Sigmoid colon (tissue), 7 donors: ENCODE data around the gene TBL1XR1. TPM values are rescaled to one million over a fixed set of nuclear protein-coding genes. Genes with fewer than 3 reads are reported as not detected.

Source experiments
- DNase-seq: peaks from one replicate; pipeline ENCODE4 v3.0.0-alpha.2; 2019
- H3K27ac ChIP-seq, 4 donors: fragments of 200-600 bp; sonication (generic); one replicate each; pipeline ENCODE4 v1.5.1; 2016 to 2019; ENCODE audit warnings: mild to moderate bottlenecking in 1 of 4
- H3K27me3 ChIP-seq, 3 donors: fragments of 200-600 bp; sonication (generic); one replicate each; pipeline ENCODE4 v1.5.1; 2019; ENCODE audit warnings: mild to moderate bottlenecking in 1 of 3
- H3K36me3 ChIP-seq, 4 donors: fragments of 200-600 bp; sonication (generic); one replicate each; pipeline ENCODE4 v1.5.1; 2016 to 2019
- H3K4me1 ChIP-seq, 4 donors: fragments of 200-600 bp; sonication (generic); one replicate each; pipeline ENCODE4 v1.5.1; 2017 to 2019
- H3K4me3 ChIP-seq, 4 donors: fragments of 200-600 bp; sonication (generic); one replicate each; pipeline ENCODE4 v1.5.1; 2017 to 2019; ENCODE audit warnings: mild to moderate bottlenecking in 2 of 4, moderate library complexity in 1 of 4
- H3K9me3 ChIP-seq, 4 donors: fragments of 200-600 bp in 3 of 4; sonication (generic) in 3 of 4; one replicate each; pipeline versions ENCODE4 v1.5.1 to v1.6.1; 2013 to 2019
- EP300 ChIP-seq, 4 donors: sonication (generic); formaldehyde crosslinking; IDR thresholded peaks; one replicate each; pipeline ENCODE4 v1.6.1; 2017; ENCODE audit warnings: antibody characterized with exemption in 4 of 4
- POLR2A ChIP-seq, 2 donors: fragments of 450-650 bp; IDR thresholded peaks; one replicate each; pipeline ENCODE4 v1.6.1; 2016; ENCODE audit warnings: antibody characterized with exemption in 2 of 2, mild to moderate bottlenecking in 2 of 2, moderate library complexity in 2 of 2
- POLR2AphosphoS5 ChIP-seq, 4 donors: sonication (generic); formaldehyde crosslinking; IDR thresholded peaks; one replicate each; pipeline ENCODE4 v1.6.1; 2017; ENCODE audit warnings: antibody characterized with exemption in 4 of 4
- WGBS, 2 donors: extraction: QIAGEN DNeasy Blood & Tissue Kit; methylation state at CpG; one replicate each; pipeline ENCODE4 v1.1.7; 2013; 5-methylcytosine and 5-hydroxymethylcytosine counted together
- intact Hi-C: fragments of 100-400 bp; cut with DNase I; formaldehyde crosslinking; loops from one replicate; pipeline ENCODE4 v1.15.1; 2023
- polyA plus RNA-seq, 3 donors: library from polyadenylated mRNA; stranded (reverse); fragments of 200-250 nt; gene quantifications; one replicate each; pipeline ENCODE4 v1.2.3, GENCODE V29; 2013
- total RNA-seq, 4 donors: library from RNA; depleted of rRNA; stranded (reverse); fragments of >200 nt; gene quantifications; one replicate each; pipeline ENCODE4 v1.1.0, GENCODE V29; 2016
- TF ChIP-seq, protein P1 (sequence below), 4 experiments: fragments of 450-650 bp in 3 of 4; fragments of 200-600 bp in 1 of 4; IDR thresholded peaks; one replicate each; pipeline ENCODE4 v1.5.1; 2016 to 2019; ENCODE audit warnings: antibody characterized with exemption in 4 of 4, mild to moderate bottlenecking in 3 of 4, moderate library complexity in 2 of 4
- donor health status: healthy with polysubstance abuse.
- donor health status: Bipolar disorder and iron deficiency.
- donor health status: healthy.

The TBL1XR1 gene
- total and polyA plus RNA-seq, 7 donors: 20.4 to 131 (median 88.9) TPM

DNA sequence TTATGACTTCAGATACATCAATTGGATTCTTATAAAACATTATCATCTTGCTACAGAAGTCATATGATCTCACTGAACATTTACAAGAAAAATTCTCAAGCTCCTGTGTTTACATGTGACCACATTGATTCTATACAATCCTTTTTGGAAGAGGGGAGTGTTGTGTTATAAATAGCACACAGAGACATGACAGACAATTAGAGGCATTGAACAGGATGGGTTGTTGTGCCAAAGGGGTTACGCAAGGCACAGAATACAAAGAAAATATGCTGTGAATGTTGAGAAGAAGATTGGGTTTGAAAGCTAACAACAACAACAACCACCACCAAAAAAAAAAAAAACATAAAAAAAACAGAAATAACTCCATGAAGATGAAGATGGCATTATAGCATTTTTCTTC is 32.5 kb upstream of the TBL1XR1 start:
- Histone ChIP-seq H3K9me3 (no peaks in the 10 kb centered on the region), H3K4me3 (no peak overlapping the region), H3K36me3 (no peaks in the 10 kb centered on the region), H3K27me3 (no peaks in the 10 kb centered on the region), H3K27ac (no peak overlapping the region), H3K4me1 (no peaks in the 10 kb centered on the region)
- WGBS, 2 donors: 96 to 98% methylated on average over 1 of the region's 1 CpG
- intact Hi-C loops: no loop called here
- no peak for DNase-seq
- TF ChIP-seq, protein P1, sequence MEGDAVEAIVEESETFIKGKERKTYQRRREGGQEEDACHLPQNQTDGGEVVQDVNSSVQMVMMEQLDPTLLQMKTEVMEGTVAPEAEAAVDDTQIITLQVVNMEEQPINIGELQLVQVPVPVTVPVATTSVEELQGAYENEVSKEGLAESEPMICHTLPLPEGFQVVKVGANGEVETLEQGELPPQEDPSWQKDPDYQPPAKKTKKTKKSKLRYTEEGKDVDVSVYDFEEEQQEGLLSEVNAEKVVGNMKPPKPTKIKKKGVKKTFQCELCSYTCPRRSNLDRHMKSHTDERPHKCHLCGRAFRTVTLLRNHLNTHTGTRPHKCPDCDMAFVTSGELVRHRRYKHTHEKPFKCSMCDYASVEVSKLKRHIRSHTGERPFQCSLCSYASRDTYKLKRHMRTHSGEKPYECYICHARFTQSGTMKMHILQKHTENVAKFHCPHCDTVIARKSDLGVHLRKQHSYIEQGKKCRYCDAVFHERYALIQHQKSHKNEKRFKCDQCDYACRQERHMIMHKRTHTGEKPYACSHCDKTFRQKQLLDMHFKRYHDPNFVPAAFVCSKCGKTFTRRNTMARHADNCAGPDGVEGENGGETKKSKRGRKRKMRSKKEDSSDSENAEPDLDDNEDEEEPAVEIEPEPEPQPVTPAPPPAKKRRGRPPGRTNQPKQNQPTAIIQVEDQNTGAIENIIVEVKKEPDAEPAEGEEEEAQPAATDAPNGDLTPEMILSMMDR (IDR thresholded peaks at IDR 0.05): no peak
- TF ChIP-seq EP300 (IDR thresholded peaks at IDR 0.05) (no peak), POLR2AphosphoS5 (IDR thresholded peaks at IDR 0.05) (no peak), POLR2A (IDR thresholded peaks at IDR 0.05) (no peak)

DNA sequence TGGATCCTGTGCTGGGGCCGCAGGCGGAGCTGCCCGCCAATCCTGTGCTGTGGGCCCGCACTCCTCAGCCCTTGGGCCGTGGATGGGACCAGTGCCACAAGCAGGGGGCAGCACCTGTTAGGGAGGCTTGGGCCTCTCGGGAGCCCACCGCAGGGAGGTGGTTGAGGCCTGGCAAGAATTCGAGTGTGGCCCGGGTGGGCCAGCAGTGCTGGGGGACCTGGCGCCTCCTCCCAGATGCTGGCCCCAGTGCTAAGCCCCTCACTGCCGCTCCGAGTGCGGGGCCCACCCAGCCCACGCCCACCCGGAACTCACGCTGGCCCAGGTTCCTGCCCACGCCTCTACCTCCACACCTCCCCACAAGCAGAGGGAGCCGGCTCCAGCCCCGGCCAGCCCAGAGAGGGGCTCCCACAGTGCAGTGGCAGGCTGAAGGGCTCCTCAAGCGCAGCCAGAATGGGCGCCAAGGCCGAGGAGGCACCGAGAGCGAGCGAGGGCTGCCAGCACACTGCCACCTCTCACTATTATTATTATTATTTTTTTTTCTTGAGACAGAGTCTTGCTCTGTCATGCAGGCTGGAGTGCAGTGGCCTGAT is 31.4 kb upstream of the TBL1XR1 start:
- WGBS, 2 donors: 94 to 98% methylated on average over 25 of the region's 25 CpGs
- DNase-seq: no peak
- no peak overlapping the region for H3K4me3 ChIP-seq
- TF ChIP-seq, protein P1 (IDR thresholded peaks at IDR 0.05): no peak
- no peak for TF ChIP-seq POLR2A (IDR thresholded peaks at IDR 0.05)
- H3K4me1 ChIP-seq: no peaks in the 10 kb centered on the region
- H3K36me3 ChIP-seq: no peaks in the 10 kb centered on the region
- H3K27ac ChIP-seq: no peak overlapping the region
- intact Hi-C loops: no loop called here
- no peaks in the 10 kb centered on the region for H3K27me3 ChIP-seq
- H3K9me3 ChIP-seq: no peaks in the 10 kb centered on the region

DNA sequence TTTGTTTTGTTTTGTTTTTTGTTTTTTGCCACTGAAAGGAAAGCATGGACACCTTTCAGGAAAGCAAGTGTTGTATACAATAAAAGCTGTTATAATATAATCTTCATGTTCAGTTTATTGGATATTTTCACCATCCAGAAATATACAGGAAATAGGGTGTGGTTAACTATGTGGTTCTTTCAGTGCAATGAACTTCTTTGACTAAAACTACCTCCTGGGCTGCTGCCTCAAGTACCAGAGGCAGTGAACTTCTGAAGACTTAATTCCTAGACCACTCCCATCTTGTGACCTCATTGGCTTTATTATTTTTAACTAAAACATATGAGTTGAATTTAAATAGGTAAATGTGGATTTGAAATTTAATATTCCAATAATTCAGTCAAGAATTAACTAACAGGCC is 27.1 kb upstream of the TBL1XR1 start:
- intact Hi-C loops: no loop called here
- Histone ChIP-seq H3K4me3 (no peak overlapping the region), H3K27ac (no peak overlapping the region), H3K36me3 (no peaks in the 10 kb centered on the region), H3K27me3 (no peaks in the 10 kb centered on the region), H3K9me3 (no peaks in the 10 kb centered on the region), H3K4me1 (no peaks in the 10 kb centered on the region)
- TF ChIP-seq, protein P1 (IDR thresholded peaks at IDR 0.05): no peak
- TF ChIP-seq POLR2AphosphoS5 (IDR thresholded peaks at IDR 0.05) (no peak), EP300 (IDR thresholded peaks at IDR 0.05) (no peak), POLR2A (IDR thresholded peaks at IDR 0.05) (no peak)
- DNase-seq: no peak

DNA sequence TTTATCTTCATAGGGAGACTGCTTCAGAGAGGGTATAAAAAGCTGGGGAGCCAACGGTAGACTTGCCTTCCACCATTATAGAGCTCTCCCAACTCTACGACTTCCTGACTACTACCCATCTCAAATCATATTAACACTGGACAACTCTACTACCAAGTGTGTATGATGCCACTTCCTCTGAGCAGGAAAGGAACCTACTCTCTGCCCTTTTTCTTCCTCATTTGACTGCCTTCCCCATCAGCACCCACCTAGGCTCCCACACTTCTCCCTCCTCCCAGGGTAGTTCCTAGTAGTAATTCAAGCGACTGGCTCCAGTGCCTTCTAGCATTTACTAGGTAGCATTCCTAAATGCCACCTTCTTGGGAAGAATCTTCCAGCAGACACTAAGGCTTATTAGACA is 24.5 kb upstream of the TBL1XR1 start:
- no peaks in the 10 kb centered on the region for H3K27me3 ChIP-seq
- WGBS, 2 donors: 90 to 95% methylated on average over 3 of the region's 3 CpGs
- no peak for DNase-seq
- H3K36me3 ChIP-seq: no peaks in the 10 kb centered on the region
- TF ChIP-seq POLR2AphosphoS5 (IDR thresholded peaks at IDR 0.05) (no peak), POLR2A (IDR thresholded peaks at IDR 0.05) (no peak), EP300 (IDR thresholded peaks at IDR 0.05) (no peak)
- TF ChIP-seq, protein P1 (IDR thresholded peaks at IDR 0.05): no peak
- no peak overlapping the region for H3K4me3 ChIP-seq
- H3K9me3 ChIP-seq: no peaks in the 10 kb centered on the region
- H3K4me1 ChIP-seq: no peaks in the 10 kb centered on the region
- H3K27ac ChIP-seq: no peak overlapping the region
- intact Hi-C loops: no loop called here
